ENCODE measurements around the gene ALDOC.
"Not testable (repeated sequence)": the region's sequence is repeated elsewhere in the genome, so short reads cannot be mapped to it uniquely, and the experiment has no call there.

ALDOC gene

DNA sequence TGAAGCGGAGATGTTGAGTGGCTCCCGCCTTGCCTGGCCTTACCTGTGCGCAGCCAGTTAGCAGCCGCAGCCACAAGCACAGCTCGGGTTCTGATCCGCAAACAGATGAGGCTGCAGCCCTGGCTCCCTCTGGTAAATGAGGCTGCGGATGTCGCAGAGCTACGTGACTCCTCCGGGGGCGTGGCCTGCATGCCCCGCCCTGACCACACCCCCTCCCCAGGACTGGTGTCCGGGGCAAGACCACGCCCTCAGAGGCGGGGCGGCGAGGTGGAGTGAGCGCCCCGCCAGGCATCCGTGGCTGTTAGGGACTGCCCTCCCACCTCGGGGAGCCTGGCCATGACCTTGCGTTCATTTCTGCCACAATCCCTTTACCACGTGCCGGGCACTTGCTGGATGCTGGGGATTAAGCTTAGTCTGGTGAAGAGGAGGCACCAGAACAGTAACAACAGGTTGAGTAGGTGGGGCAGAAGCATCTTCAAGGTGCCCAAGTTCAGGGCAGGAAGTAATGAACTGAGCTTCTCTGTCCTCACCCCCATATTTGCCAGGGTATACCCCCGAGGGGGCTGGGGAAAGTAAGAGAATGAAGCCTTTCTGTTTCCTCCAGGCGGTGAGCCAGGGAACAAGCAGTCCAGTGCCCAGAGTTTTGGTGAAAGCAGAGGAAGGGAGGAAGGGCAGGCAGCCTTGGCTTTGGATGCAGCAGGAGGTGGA is at the start of gene ALDOC:
TSS of gene ALDOC (minus strand) at position 138 of the 708 bp plus-strand sequence. CDS start 1,363 bp downstream, outside the sequence.
- in situ Hi-C loops (cut with MboI; ENCODE audit: low sequenced_read_pairs), result no loop called here

DNA sequence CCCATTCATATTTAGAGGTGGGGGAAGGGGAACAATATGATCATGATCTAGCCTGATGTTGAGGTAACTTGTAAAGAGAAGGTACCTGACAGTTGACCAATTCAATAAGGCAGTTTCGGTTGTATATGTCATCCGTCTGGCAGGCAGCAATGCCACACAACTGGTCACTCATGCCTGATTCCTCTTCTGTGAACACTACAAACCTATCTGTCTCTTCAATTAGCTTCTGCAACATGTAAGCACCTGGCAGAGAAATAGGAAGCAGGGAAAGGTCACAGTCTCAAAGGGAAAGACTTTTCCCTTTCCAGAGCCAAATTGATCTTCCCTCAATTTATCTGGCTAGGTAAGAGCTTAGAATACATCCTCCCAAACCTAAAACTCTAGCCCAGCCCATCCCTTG is 47.5 kb upstream of the ALDOC start:
- in situ Hi-C loops (cut with MboI; ENCODE audit: low sequenced_read_pairs), result no loop called here

DNA sequence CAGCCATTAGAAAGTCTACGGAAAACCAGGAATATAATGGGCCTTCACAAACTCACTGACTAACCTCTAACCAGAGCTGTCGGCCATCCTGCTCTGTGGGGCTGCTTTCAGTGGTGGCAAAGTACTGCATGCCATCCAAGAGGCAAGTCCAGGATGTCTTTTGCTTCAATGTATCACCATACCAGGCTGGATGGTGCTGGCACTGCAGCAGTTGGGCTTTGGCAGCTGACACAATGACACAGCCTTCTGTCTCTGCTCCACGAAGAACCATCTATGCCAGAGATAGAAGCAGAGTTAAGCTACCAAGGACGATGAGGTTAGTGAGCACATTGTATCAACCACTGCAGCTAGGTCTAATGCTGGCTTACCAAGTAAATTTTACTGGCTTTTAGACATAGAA is 47.0 kb upstream of the ALDOC start:
- in situ Hi-C loops (cut with MboI; ENCODE audit: low sequenced_read_pairs), result no loop called here

DNA sequence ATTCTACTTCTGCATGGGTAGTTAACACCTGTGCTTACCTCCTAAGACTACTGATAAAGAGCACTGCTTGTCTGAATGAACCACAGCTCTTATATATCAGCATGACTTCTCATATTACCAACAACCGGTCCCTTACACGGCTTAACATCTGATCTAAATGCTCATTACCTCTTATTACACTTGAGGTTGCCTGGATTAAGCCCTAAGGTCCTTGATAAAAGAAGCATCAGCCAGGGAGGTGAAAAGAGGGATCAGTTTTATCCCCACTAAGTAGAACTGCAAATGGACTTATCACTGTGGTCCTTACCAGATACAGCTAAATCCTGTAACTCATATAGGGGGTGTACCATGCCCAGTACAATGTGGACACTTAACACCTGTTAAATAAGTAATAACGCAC is 45.5 kb upstream of the ALDOC start:
- in situ Hi-C loops (cut with MboI; ENCODE audit: low sequenced_read_pairs), result no loop called here

DNA sequence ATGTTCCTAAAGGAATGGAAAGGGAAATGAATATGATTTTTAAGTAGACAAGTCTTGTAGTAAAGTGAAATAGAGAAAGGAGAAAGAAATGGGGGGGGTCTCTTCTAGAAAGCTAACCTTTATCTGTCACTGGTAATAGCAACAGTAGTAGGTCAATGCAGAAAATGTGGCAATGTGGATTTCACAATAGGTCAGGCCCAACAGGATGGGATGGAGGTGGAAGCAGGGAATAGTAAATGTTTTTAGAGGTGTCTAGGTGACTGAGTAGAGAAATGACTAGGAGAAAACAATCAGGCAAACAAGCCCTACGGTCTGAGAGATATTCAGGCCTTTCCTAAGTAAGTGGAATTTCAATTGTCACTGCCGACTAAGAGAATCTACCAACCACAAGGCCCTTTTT is 43.3 kb upstream of the ALDOC start:
- in situ Hi-C loops (cut with MboI; ENCODE audit: low sequenced_read_pairs), result no loop called here

DNA sequence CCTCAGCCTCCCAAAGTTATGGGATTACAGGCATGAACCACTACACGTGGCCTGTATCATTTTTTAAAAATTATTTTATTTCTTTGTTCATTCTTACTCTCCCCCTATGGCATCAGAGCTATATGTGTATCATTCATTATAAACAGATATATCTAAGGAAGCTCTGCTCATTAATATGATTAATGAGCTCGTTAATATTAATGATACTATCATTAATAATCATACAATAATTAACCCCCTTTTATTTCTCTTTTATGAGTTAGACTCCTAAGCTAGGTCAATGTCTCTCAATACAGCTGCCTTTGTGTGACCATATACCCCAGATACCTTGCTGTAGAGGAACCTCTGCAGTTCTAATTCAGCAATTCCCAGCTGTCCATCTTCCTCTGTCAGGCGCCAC is 41.8 kb upstream of the ALDOC start:
- in situ Hi-C loops (cut with MboI; ENCODE audit: low sequenced_read_pairs), result no loop called here

DNA sequence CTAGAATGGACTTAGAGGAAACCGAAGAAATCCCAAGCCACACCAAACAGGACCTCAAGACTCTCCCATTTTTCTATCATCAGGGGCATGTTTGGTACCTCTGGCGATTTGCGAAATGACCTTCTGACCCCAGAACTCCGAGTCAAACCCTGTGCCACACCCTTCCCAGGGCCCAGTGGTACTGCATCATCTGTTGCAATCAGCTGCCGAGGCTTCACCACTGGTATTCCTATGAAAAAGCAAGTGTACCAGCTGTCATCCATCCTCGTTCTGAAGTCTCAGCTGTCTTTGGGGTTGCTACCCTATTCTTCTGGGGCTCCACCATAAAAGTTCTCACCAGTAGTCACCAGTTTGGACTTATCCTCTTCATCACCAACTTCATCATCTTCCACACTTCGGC is 39.6 kb upstream of the ALDOC start:
- in situ Hi-C loops (cut with MboI; ENCODE audit: low sequenced_read_pairs), result no loop called here

DNA sequence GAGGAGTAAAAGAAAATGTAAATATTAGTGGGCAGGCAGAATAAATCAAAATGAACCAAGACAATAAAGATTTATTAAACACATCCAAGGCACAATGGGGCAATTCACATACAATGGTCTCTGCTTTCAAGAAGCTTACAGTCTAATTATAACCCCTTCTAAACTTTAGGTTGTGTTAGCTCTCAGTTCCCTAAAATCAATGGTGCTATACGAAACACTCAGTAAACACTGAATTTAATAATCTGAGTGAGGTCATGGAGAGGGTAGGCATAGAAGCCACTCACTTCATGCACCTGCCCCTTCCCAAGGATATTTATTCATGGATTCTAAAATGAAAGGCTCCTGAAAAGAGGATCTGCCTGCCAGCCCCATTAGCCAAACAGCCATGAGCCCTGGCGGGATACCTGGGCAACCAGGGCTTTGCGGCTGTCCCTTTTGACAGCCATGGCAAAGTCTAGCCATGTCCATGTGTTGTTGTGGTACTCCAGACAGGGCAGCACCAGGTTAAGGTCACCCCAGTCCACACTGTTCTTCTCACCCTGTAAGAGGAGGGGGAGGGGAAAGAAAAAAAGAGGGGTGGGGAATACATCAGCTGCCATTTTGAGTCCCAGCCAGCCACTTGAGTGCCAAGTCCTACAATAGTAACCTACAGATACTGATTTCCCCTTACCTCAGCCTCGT is 38.7 kb upstream of the ALDOC start:
- in situ Hi-C loops (cut with MboI; ENCODE audit: low sequenced_read_pairs), result no loop called here

DNA sequence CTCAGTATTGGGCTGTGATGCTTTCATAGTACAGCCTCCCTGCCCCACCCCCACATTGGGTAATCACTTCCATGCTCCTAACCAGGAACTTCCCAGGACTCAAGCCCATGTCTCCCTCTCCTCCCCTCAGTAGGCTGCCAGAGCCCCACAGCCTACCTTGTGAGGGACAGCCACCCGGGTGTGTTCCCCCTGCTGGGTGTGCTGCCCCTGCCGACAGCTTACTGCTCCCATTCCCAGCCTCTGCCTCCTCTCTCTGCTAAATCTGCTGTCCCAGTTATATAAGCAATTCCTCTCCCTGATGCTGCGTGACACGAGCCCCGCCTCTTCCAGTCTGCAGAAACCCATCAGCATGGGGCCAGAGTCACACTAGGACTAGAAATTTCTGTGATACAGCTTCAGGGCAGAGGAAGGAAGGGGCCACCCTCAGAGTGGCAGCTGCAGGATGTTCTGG is 37.3 kb upstream of the ALDOC start, which contains the start of gene RSKR:
TSS of gene RSKR (minus strand) at position 255 of the 451 bp plus-strand sequence. CDS start at position 231, 24 bp downstream.
- in situ Hi-C loops (cut with MboI; ENCODE audit: low sequenced_read_pairs), result no loop called here

DNA sequence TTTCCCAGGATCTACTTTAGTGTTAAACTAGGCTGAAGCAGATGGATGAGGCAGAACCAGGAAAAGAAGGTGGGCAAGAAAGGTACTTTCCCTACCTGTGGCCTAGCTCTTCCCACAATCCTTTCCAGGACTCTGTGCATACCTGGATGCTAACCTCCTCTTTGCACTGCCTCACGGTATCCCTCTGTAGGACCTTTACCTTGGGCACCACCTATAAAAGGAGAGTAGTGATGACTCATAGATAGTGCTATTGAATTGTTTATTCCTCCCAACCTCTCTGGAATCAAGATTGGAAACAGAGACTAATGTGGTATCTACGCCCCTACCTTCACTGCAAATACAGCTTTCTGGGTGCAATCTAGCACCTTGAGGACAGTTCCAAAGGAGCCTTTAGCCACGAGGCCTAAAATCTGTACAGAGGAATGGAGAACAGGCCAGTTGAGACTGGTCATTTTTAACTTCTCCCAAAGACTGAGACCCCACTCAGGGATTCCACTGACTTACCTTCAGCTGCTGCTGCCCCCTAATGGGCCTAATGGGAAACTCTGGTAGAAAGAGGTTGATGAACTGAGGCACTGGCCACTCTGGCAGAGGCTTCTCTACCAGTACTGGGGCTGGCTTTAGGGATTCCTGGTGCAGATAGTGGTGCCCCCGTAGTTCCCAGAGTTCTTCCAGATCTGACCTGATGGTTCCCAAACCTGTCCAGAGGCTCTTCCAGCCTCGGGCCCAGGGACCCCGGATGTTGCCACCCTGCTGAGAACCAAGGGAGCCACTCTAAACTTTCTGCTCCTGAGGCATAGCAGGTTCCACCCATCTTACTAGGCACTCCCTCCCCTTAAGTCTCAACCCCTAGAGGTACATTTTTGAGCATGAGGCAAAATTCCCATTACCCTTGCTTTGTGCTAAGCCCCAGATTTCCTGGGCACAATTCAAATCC is 36.5 kb upstream of the ALDOC start:
- in situ Hi-C loops (cut with MboI; ENCODE audit: low sequenced_read_pairs), result no loop called here

DNA sequence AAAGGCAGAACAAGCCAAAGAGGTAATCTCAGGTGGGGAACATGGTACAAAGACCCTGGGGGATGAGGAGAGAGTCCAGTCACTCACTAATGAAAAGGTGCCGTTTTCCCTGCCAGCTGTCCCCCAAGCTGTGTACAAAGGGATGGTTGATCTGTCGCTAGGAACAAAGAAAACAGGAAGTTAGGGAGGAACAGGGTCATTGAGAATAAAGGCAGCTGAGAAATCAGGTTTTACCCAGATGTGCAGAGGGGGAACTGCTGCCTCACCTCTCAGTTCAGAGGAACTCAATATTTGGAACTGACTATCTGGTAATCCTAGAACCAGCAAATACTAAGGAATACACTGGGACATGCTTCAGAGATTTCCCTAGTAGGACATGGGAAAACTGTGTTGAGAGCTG is 35.8 kb upstream of the ALDOC start:
- in situ Hi-C loops (cut with MboI; ENCODE audit: low sequenced_read_pairs), result no loop called here

DNA sequence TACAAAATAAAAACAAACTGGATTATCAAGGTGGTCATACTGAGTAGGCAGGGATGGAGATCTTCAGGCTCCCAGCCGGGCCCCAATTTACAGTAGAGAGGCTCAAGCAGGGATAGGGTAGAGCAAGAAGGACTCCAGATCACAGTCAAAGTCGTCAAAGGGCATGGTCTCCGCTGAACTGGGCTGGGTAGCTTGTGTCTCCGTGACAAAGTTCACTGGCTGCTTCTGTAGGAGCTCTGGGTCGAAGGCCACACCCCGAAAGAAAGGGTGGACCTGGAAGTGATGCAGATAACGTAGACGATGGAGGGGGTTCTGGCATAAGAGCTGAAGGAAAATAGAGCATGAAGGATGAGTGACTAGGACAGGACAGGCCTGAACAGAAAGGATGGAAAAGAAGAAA is 33.7 kb upstream of the ALDOC start:
- in situ Hi-C loops (cut with MboI; ENCODE audit: low sequenced_read_pairs), result no loop called here

DNA sequence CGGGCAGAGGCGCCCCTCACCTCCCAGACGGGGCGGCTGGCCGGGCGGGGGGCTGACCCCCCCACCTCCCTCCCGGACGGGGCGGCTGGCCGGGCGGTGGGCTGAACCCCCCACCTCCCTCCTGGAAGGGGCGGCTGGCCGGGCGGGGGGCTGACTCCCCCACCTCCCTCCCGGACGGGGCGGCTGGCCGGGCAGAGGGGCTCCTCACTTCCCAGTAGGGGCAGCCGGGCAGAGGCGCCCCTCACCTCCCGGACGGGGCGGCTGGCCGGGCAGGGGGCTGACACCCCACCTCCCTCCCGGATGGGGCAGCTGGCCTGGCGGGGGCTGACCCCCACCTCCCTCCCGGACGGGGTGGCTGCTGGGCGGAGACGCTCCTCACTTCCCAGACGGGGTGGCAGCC is 27.3 kb upstream of the ALDOC start:
- in situ Hi-C loops (cut with MboI; ENCODE audit: low sequenced_read_pairs), result not testable (repeated sequence)

DNA sequence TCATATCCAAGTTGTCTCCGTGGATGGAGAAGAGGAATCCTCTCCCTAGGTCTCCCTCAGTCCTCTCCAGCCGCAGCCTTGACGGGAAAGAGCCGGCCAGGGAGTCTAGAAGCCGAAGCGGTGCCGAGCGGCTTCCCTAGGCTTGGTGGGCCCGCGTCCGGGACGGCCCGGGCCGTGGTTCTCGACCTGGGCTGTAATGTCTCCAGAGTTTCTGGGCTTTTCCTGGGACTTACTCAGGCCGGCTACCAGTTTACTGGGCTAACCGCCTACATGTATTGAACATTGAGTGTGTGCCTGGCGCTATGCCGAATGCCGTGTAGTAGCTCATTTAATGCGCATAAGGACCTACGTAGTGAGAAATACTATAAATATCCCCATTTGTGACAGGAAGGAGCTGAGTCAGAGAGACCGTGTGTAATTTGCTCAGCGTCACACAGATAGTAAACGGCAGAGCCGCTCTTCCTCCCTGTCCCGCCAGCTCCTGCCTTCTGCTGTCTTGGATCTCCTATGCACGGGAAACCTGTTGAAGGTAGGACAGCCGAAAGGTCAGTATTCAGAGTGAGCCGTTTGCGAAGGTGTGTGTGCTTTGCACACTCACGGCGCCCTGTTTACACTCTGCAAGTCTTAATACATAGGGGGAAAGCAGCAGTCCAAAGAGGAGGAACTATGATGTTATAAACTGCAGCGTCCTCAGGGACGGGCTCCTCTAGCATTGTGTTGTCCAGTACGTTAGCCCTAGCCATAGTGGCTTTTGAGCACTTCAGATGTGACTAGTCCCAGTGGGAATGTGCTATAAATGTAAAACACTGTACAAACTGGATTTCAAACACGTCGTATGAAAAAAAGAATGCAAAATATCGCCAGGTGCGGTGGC is 22.9 kb upstream of the ALDOC start:
- in situ Hi-C loops (cut with MboI; ENCODE audit: low sequenced_read_pairs), result no loop called here

DNA sequence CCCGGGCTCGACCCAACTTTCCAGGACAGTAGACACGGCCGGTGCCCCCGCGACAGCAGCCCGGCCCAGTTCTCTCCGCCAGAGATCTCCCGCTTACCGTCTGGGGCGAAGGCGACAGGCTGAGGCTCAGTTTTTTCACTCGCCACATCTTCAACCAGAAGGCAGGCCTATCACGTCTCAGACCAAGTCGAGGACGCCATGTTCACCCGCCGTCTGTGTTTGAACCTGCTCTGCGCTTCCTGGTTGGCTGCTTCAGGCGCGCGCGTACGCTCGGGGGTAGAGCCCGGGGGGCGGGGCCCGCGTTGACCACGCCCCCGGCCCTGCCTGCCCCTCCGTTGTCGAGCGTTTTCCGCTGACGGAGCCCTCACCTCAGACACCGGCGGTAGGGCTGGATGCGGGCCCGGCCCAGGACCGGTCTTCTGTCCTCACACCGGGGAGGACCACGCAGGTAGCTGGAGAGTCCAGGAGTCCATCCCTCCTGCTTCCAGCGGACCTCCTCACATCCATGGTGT is 22.2 kb upstream of the ALDOC start, which contains the start of gene SPAG5:
TSS of gene SPAG5 (minus strand) at position 227 of the 512 bp plus-strand sequence. CDS start at position 148, 79 bp downstream.
- in situ Hi-C loops (cut with MboI; ENCODE audit: low sequenced_read_pairs), result no loop called here

DNA sequence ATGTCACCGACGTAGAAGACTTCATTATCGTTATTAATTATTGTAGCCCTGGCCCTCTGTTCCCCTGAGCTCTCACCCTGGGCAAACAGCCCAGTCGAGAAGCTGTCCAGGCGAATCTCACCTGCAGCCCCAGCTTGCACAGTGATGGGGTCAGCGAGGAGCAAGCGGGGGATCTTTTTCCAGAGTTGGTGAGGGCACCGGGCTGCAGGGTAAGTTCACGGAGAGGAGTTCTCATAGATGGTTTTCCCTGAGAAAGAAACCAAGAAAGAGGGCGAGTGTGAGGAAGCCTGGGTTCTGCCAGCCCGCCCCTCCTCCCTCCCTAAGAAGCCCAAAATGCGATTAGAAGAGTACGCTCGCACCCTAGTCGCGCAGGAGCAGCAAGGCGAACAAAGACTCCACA is 21.7 kb upstream of the ALDOC start:
- in situ Hi-C loops (cut with MboI; ENCODE audit: low sequenced_read_pairs), result no loop called here

DNA sequence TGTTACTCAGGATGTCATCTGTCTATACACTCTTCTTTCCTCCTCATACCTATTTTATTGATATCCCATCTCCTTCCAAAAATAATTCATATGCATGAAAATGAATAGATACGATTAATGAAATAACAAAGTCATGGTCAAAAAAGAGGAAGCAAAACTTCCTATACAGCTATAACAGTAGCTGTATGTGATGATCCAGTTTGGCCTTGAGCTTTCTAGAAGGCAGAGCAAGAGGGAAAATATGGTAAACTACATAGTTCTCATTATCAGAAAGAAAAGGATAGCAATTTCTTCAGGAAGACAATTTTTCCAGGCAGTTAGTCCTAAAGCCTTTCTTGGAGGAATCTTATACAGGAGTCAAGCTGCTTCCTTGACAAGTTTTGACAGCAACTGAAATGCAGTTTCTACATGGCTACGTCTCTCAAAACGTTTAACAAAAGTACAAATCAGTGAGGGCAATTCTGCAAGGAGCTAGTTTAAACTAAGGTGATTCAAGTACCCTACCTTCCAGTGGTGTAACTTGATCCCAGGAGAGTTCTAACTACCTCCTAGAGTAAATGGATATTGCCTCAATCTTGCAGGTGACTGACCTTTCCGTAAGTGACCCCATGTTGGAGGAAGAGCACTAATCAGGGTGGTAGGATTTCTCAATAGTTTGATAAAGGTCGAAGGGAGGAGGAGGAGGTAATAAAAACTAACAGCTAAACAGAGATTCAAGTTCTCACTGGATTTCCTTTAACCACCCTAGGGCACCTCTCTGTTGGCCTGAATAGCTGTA is 21.1 kb upstream of the ALDOC start:
- in situ Hi-C loops (cut with MboI; ENCODE audit: low sequenced_read_pairs), result no loop called here

DNA sequence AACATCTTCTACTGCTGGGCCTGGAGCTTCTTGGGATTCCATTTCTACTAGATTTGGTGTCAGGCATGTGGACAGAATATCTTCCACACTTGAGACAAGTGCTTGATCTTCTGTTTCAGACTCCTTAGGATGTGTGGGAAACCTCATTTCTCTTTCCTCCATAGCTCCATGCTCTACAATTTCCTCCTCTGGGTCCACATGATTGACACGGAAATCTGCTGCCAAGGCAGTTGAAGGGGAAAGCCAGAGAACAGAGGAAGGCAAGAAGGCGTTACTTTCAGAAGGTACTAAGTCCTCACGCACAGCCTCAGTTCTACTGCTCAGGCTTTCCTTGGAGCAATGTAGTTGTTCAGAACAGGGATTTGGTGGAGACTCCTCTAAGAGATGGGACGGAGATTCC is 15.6 kb upstream of the ALDOC start:
- in situ Hi-C loops (cut with MboI; ENCODE audit: low sequenced_read_pairs), result no loop called here

DNA sequence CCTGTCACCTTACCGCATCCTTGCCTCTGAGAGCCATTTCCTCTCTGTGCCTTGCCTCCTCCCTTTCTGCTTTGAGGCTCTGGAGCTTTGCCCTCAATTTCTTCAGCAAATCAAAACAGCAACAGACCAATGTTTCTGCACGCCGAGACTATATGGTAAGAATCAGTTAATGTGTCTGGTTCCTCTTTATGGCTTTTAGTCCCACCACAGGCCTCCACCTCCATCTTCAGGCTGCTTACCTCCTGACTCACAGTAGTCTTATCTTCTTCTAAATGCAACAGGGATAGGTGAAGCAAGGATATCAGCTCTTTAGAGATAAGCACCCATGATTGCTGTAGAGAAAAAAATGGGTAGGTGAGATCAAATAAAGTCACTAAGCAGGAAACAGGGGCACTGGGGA is 9.2 kb upstream of the ALDOC start:
- in situ Hi-C loops (cut with MboI; ENCODE audit: low sequenced_read_pairs), result no loop called here
